ENCODE measurements around the gene MIER2.

DNA sequence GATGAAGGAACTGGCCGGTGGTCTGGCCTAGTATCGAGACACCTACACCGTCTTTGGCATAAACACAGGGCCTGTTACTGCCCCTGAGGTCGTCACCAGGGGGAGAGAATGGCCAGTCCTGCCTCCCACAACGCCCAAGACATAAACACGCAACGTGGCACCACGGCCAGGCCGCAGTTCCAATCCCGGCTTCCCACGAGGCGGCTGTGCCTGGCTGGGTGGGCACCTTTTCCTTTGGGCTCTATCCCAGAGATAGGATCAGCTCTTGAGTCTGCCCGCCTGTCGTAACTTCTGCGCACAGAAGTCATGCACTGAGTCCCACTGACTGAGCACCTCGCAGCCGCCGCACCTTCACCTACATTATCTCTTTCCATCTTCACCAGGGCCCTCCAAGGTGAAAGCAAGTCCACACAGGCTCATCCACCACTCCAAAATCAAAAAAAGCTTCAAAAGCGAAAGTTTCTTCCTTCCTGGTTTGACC lies 1.1 kb downstream of the MIER2 start:
- TF ChIP-seq, protein P1, sequence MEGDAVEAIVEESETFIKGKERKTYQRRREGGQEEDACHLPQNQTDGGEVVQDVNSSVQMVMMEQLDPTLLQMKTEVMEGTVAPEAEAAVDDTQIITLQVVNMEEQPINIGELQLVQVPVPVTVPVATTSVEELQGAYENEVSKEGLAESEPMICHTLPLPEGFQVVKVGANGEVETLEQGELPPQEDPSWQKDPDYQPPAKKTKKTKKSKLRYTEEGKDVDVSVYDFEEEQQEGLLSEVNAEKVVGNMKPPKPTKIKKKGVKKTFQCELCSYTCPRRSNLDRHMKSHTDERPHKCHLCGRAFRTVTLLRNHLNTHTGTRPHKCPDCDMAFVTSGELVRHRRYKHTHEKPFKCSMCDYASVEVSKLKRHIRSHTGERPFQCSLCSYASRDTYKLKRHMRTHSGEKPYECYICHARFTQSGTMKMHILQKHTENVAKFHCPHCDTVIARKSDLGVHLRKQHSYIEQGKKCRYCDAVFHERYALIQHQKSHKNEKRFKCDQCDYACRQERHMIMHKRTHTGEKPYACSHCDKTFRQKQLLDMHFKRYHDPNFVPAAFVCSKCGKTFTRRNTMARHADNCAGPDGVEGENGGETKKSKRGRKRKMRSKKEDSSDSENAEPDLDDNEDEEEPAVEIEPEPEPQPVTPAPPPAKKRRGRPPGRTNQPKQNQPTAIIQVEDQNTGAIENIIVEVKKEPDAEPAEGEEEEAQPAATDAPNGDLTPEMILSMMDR (IDR thresholded peaks at IDR 0.05; ENCODE audit: borderline replicate concordance, extremely low read depth, low read length, poor library complexity, severe bottlenecking) = no peak
- TF ChIP-seq EZH2 (IDR thresholded peaks at IDR 0.05; ENCODE audit: borderline replicate concordance, low read depth, low read length, severe bottlenecking) = no peak
